Renal cortical epithelial cell (primary cell): ENCODE data around the gene FOXI2. TPM values are rescaled to one million over a fixed set of nuclear protein-coding genes. Genes with fewer than 3 reads are reported as not detected.
A peak's percentile ranks its signal among the peaks of the same experiment; 100 is the strongest.

Experiments used
- DNase-seq: peaks from one replicate; pipeline ENCODE4 v3.0.0-alpha.2; 2011; ENCODE audit warnings: low read depth
- total RNA-seq: library from RNA; depleted of rRNA; stranded (reverse); fragments of >200 nt; gene quantifications from 2 replicates; pipeline ENCODE4 v1.2.3, GENCODE V29; 2014

Gene FOXI2
- total RNA-seq = not detected in 2 replicates

DNA sequence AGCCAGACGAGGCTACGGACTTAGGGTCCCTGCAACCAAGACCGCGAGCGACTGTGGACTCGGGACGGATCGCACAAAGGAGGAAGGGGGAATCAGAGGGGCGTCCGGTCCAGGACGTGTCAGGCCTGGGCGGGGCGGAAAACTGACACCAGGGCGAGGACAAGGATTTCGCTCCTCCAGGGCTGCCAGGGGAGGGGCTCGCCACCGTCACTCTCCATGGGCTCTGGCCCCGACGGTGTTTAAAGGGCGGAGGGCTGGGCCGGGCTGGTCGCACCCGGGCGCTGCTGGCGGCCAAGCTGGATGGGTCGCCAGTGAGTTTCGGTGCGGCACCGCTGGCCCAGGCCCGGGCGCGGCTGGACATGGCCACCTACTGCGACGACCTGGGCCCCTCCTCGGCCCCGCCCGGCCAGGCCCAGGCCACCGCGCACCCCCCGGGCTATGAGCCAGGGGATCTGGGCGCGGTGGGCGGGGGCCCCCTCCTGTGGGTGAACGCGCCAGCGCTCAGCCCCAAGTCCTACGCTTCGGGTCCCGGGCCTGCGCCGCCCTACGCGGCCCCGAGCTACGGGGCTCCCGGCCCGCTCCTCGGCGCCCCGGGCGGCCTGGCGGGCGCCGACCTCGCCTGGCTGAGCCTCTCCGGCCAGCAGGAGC, at the start of gene FOXI2:
TSS of gene FOXI2 (plus strand) at position 271 of the 648 bp plus-strand sequence. CDS start at position 360, 89 bp downstream.
- no peak for DNase-seq

DNA sequence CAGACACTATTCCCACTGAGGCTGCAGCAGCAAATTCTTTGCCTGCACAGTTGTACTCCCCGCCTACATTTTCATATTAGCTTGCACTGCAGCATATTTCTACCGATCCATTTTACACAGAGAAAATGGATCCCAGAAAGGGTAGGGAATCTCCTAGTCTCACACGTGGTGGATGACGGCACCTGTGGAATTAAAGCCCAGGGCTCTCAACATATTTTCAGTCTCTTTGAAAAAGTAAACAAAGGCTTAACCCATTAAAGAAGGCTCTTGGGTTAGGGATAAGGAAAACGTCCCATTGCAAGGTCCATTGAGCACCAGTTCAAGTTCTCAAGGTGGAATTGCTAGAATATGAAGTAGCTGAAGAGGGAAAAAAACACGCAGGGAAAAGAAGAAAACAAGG, 49.4 kb upstream of the FOXI2 start:
- DNase-seq = no peak

DNA sequence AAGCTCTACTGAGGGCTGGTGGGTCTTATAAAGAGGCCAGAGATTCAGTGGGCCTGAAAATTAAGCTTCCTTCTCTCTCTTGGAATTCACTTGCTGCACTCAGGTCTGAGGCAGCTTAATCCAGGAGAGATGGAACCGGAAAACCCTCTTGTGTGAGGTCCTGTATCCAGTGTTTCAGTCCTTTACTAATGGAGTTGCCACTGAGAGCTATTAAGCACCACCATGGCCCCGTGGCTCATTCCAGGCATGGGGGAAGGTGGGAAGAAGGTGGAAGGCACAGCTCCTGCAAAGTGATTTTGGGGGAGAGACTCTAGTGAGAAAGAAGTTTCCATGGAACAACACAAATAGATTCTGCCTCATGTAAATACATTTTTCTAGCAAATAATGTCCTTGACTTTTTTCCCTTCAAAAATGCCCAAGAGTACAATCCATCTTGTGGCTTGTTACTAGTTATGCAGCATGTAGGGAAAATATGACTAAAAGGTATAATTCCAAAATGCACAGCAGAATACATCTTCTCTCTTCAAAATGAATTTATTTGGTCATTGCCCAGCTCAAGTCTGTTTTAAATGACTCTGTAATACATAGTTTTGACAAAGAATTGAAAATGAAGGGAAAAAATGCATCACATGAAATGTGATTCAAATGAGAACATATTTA, 46.7 kb upstream of the FOXI2 start:
- no peak for DNase-seq

DNA sequence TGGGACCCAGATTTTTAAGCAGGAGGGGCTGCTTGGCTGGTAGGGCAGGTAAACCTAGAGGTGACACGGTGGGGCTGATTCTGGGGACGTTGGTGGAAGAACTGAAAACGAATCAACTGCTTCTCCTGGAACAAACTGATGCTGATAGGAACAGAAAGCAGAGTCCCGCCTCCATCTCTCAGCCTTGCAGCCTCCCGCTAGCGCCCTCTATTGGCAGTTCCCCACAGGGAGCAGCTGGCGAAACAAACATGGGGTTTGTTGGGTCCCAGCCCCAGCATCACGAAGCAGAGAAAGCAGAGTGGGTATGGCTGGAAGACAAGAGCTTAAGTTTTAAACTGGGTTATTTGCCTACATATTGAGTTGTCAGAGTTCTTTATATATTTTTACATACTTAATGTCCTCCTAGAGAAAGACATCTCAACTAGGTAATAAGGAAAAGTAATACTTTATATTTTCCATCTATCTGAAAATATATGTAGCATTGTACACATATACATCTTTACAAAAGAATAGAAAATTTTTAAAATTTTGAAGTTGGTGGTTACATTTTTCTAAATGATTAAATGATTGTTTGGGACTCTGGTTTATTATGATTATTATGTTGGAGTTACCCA, 42.3 kb upstream of the FOXI2 start:
- DNase-seq = peak; percentile 7

DNA sequence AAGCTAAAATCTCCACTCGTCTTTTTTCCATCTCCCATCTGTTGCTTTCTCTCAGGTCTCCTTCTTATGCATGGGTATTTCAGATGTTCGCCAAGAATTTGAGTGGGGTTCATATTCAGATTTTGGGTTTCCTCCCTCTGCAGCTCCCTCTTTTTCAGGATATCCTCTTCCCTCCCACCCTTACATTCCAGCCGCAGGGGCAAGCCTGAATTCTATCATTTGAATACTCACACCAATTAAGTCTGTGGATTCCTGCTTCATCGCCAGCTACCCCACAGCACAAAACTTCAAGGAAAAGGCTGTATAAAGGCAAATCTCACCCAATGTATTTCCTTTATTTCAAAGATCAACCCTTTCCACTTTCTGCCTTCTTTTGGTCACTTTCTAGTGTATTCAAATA, 41.6 kb upstream of the FOXI2 start:
- DNase-seq = no peak

DNA sequence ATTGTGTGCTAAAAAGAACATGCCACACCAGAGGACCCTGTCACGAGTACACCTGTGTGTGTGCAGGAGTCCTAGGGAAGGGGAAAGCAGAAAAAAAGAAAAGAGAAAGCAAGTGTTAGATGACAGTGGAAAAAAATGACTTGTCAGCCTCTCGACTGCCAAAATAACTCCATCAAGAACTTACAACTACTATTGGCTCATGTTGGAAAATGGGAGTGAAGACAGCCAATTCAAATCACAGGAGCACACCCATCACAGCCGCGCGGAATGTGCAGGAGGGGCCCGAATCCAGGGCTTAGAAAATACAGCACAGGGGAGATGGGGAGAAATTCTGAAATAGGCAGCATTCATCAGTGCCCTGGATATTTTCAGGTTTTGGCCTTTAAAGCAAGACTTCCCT, 38.1 kb upstream of the FOXI2 start:
- no peak for DNase-seq

DNA sequence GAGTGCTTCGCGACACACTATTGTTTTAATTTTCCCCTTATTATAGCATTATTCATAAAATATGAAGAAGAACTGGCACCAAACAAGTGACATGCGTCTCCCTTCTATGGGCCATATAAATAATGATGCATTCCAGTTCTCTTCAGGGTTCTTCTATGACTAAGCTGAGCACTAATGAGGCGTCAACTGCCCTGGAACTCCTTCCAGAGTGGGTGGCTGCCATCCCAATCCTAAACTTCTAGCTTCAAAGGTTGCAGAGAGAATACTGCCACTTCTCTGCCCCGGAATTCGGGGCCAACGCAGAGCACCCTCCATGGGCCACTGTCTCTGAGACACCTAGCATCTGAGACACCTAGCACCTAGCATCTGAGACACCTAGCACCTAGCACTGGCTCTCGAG, 37.7 kb upstream of the FOXI2 start:
- DNase-seq = no peak

DNA sequence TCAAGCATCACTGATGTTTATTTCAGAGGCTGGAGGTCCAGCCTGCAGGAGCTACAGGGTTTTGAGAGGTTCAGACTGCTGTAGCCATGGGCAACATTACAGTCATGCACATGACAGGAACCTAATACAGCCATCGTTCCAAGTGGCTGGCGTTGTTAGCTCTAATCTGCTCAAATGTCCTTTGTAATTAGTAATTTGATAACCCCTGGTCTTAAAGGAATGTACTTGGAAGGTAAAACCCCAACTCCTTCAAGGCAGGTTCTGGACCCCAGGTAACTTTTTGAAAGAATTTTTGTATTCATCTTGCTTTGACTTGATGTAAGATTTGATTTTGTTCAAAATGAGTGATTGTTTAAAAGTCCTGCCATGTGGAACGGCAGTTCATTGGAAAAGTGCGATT, 34.7 kb upstream of the FOXI2 start:
- no peak for DNase-seq

DNA sequence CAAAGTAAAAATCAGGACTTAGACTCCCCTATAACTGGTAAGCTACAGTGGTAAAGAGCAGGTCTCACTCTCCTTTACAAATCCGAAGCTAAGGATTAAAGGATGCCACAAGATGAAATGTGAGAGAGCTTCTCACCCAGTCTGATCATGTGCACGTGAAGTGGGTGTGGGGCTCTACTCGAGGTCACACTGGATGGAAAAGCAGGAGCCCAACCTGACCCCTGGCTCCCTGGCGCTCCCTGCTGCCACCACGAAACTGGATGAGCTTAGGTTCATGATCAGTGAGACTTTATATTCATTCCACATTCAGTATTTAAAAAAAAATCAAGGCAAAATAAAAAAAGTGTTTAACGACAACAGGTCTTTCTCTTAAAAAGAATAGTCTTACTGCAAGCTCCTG, 21.7 kb upstream of the FOXI2 start:
- no peak for DNase-seq

DNA sequence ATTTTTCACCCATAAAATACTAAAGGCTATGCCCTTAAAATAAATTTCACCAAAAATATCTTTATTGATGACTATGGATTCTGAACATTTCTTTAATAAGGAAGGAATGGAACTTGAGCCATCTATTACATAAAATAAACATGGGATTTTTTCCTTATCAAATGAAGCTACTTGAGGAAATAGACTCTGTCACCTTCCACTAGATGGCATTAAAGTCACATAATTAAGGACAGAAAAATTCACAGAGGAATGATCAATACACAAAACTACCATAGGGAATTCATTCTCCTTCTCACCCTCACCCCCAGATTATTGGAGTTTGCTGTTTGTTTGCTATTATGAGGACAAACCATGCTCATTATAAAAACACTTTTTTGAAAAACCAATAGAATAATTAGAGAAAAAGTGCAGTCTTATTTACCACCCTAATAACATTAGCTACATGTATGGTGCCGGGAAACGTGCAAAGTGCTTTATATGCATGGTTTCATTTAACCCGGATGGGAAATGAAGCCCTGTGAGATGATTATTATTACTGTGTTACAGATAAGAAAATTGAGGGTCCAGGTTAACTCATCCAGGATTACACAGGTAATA, 21.1 kb upstream of the FOXI2 start:
- DNase-seq = peak; percentile 47

DNA sequence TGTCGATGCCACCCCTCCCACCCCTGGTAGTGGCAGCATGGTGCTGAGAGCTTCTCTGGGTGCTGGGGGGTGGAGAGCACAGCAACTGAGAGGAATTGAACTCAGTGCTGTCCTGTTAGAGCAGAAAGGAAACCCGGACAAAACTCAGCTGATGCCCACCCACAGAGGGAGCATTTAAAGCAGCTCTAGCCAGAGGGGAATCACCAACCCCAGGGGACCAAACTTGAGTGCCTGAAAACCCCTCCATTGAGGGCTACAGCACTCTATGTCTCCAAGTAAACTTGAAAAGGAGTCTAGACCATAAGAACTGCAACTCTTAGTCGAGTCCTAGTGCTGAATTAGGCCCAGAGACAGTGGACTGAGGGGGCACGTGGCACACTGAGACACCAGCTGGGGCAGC, 16.8 kb upstream of the FOXI2 start:
- DNase-seq = no peak

DNA sequence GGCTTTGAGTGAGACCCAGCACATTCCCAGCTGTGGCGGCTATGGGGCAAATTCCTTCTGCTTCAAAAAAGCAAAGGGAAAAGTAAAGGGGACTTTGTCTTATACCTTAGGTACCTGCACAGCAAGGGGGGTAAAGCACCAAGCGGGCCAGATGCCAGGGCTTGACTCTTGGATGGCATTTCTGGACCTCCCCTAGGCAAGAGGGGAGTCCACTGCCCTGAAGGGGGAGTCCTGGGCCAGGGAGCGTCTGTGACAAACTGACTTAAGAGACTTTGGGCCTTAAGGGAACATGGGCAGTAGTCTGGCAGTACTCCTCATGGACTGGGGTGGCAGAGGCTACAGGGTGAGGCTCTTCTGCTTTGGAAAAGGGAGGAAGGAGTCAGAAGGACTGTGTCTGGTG, 16.1 kb upstream of the FOXI2 start:
- no peak for DNase-seq

DNA sequence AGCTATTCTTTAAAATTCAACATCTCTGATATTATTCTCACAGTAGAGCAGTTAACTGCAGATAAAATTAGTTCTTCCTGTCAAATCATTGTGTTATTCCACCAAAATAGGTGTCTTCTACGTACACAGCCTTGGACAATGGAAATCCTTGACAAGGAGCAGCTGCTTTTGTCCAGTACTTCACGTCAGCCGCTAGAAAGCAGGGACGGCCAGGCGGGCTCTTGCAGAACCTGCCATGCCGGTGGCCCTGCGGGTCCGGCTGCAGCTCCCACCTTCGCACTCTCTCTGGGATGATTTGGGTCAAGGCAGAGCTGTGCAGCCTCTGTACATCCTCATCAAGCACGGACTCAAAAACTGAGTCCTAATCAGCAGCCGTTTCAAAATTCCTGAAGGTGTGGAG, 2.2 kb upstream of the FOXI2 start:
- DNase-seq = no peak

DNA sequence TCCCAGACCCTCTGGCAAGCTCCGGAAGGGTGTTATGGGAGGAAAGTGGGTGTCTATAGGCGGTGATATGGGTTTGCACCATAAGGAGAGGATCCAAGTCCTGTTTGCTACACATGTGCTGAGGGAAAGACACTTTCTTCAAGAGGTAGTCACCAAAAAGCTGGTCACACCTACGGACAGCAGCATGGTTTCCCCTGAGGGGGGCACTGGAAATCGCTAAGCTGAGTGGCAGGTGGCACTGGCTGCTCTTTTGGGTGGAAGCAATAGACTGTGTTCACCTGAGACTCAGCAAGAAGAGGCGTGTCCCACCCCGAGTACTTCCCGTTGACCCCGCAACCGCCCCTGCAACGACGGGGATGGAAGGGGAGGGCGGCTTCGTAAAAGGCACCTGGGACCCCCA, 1.8 kb upstream of the FOXI2 start:
- no peak for DNase-seq

DNA sequence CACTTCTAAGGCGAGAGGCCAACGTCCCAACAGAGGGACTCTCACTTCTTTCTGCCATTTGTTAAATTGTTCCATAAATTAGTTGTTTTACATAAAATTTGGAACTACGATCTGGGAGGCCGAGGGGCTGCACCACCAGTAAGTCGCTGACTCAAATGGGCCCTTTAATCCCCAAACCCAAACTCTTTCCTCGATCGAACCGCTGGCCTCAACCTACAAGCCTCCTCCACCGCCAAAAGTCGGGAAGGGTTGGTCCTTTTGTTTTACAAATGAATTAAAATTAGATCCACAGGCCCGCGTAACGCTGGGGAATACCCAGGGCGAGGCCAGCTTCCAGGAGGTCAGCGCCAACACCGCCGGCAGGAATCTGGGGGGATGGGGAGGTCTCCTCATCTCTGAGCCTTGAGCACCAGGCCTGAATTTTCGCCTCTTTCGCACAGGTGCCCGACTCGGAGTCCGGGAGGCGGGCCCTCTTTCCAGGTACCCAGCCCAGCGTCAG, 1.2 kb upstream of the FOXI2 start:
- no peak for DNase-seq

DNA sequence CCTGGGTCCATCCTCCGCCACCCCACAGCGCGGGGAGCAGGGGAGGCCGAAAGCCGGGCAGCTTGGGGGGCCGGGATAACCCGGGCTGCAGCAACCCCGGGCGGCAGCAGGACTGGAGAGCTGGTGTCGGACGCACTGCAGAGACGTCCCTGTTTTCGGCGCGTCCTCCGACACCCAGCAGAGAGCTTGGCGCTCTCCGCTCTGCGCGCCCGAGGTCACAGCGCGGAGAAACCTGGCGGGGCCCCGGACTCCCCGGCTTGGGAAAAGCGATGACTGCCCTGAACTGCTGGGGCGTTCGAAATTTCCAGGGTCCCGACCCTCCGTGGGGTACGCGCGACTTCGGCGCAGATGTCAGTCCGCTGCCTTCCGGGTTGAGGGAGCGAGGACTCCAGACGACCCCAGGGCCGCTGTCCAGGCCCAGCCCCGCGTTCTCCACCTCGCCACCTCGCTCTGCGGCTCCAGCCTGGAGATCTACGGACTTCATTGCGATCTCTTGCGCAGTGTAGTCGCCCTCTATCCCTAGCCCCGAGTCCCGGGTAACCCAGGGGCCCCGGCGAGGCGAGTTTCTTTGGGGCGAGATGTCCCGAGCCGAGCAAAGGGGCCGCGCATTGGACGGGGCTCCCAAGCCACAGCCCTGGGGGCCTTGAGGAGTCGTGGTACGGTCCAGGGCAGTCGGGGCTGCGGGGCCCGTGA, 617 bp upstream of the FOXI2 start:
- DNase-seq = no peak

DNA sequence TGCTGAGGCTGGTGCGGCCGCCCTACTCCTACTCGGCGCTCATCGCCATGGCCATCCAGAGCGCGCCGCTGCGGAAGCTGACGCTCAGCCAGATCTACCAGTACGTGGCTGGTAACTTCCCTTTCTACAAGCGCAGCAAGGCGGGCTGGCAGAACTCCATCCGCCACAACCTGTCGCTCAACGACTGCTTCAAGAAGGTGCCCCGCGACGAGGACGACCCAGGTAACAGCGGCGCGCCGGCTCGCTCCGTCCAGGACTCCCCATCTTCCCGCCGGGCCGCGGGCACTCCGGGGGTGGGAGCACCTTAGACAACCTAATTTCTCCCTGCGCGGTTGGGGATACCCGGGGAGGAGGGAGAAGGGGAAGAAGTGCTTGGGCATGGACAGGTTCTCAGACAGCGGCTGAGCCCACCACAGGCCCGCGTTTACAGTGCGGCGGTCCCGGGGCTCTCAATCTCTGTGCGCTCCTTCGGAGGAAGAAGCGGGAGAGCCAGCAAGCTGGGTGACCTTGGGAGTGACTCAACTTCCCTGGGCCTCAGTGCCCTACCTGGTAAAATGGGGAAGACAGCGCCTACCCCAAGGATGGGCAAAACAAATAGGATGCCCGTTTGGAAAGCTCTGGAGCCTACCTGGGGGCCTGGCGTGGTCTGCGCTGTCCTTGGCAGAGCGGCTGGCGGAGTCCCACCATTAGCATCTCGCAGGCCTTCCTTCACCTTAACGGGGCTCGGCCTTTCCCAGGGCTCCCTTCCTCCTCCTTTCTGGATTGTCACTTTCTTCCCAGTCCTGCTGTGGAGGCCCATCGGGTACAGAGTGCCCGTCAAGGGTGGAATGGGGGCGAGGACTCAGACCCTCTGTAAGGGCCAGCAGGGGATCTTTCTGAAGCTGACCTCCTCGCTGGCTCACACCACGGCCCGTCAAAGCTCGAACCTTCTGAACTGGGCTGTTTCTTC, 852 bp downstream of the FOXI2 start:
- no peak for DNase-seq

DNA sequence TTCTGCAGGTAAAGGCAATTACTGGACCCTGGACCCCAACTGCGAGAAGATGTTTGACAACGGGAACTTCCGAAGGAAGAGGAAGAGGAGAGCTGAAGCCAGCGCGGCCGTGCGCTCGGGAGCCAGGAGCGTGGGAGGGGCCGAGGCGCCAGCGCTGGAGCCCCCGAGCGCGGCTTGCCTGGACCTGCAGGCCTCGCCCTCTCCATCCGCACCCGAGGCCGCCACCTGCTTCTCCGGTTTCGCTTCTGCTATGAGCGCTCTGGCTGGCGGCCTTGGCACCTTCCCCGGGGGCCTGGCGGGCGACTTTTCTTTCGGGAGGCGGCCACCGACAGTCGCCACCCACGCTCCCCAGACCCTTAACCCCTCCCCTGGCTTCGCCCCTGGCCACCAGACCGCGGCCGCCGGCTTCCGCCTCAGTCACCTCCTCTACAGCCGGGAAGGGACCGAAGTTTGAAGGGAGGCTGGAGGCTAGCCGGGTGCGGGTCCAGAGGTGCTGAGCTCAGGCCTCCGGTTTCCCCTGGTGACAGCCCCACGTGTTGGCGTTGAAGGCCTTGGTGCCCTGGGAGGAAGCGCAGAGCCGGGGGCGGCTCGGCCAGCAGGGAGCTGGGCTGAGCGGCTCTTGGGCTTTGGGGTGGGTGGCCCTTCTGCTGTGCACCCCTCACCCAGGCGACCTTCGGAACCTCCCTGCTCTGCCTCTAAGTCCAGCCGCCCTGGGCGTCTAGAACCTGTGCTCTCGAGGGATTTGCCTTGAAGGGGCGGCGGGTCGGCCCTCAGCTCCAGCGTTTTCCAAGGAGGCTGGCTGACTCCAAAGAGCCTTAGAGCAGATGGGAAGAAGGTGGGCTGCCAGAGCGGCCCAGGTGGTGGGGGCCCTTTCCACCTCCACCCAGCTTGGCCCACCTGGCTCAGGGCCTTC, 1.8 kb downstream of the FOXI2 start:
- no peak for DNase-seq

DNA sequence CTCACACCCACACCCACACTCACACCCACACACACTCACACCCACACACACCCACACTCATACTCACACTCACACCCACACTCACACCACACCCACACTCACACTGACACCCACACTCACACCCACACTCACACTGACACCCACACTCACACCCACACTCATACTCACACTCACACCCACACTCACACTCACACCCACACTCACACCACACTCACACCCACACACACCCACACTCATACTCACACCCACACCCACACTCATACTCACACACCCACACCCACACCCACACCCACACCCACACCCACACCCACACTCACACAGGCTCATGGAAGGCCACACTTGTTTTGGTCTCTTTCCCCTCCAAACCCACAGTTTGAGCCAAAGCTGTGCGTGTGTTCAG, 2.9 kb downstream of the FOXI2 start:
- DNase-seq = no peak

DNA sequence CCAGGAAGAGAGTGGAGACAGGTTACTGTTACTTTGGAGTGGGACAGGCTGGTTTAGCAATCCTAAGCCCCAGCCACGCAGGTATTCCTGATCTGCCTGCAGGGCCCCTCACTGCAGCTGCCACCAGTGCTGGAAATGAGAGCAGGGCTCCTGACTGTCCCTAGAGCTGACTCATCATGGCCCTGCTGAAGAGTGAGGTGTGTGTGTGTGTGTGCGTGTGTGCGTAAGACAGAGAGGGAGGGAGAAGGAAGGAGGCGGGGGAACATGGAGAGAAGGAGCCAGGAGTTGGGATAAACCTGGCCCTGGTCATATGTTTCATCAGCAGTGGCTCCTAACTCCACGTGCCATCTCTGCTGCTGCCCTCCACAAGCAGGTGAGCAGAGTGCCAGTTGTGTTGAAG, 3.6 kb downstream of the FOXI2 start:
- no peak for DNase-seq
